Astrocyte (in vitro differentiated cells and primary cell): ENCODE measurements around the gene CDC40.

ENCODE experiments used
- EZH2 ChIP-seq: IDR thresholded peaks from 2 replicates; pipeline ENCODE4 v1.6.1; 2012; ENCODE audit warnings: mild to moderate bottlenecking, low read length, inconsistent platforms; ENCODE audit not compliant: insufficient read depth
- TF ChIP-seq, protein P1 (sequence below): IDR thresholded peaks from 2 replicates; pipeline ENCODE4 v1.5.1; 2011; ENCODE audit warnings: low read depth, mild to moderate bottlenecking, inconsistent platforms, low read length, moderate library complexity; ENCODE audit not compliant: insufficient read depth

- TF ChIP-seq, protein P1, sequence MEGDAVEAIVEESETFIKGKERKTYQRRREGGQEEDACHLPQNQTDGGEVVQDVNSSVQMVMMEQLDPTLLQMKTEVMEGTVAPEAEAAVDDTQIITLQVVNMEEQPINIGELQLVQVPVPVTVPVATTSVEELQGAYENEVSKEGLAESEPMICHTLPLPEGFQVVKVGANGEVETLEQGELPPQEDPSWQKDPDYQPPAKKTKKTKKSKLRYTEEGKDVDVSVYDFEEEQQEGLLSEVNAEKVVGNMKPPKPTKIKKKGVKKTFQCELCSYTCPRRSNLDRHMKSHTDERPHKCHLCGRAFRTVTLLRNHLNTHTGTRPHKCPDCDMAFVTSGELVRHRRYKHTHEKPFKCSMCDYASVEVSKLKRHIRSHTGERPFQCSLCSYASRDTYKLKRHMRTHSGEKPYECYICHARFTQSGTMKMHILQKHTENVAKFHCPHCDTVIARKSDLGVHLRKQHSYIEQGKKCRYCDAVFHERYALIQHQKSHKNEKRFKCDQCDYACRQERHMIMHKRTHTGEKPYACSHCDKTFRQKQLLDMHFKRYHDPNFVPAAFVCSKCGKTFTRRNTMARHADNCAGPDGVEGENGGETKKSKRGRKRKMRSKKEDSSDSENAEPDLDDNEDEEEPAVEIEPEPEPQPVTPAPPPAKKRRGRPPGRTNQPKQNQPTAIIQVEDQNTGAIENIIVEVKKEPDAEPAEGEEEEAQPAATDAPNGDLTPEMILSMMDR = no peak
- TF ChIP-seq EZH2 = no peak
Observed at GRCh38 chr6:110221738-110222137, 41.5 kb downstream of the CDC40 start.
